Measurements from ENCODE around the gene SLC9A9.
A peak's percentile ranks its signal among the peaks of the same experiment; 100 is the strongest.

SLC9A9 gene

DNA sequence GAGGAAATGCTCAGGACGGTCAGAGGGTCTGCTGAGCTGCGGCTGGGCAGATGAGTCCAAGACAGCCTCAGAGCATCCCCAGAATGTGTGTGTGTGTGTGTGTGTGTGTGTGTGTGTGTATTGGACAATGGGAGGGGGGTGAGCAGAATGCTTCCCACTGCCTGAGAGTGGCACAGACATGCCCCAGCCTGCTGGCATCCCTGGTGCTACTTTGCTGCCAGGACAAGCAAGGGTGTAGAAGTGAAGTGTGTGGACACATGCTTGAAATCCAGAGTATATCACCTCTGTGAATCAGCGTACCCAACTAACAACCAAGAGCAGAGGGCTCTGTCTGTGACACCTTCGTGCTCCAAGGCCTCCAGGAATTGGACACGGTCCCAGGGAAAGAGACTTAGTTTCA is 76.3 kb downstream of the SLC9A9 start:
- Histone ChIP-seq H3K9ac (no peak overlapping the region), H3K4me1 (peaks cover 7 to 35% (median 24%) of the 10 kb centered on the region in 10 experiments), H4K20me1 (peaks cover 0 to 28% (median 0%) of the 10 kb centered on the region in 11 experiments; a peak in 3 of 22 replicates), H3K4me2 (no peak overlapping the region), H3K4me3 (no peak overlapping the region), H3K27ac (no peak overlapping the region), H3K27me3 (no peaks in the 10 kb centered on the region), H3K36me3 (peaks cover 0 to 27% (median 0%) of the 10 kb centered on the region in 11 experiments; a peak in 4 of 22 replicates), H3K9me3 (replicated peaks in 1 of 11) (no peaks in the 10 kb centered on the region)
- no peak for TF ChIP-seq Cebpa-rat (IDR thresholded peaks at IDR 0.05)

DNA sequence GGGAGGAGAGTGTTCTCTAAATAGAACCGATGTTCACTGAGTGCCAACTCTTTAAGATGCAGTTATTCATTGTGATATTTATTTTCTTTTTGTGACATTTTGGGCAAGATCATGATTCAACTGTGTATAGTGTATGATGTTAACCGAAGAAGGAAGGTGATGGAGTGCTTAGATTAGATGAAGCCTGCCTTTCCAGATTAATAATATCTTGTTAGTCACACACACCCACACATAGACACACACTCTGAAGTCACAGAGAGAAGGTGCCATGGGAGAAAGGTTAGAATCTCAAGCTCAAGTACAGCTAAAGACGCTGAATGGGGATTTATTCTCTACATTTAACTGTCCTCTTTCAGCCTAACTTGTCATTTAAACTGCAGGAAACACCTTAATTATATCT is 77.0 kb downstream of the SLC9A9 start:
- no peaks in the 10 kb centered on the region for H3K27me3 ChIP-seq
- H3K36me3 ChIP-seq = peaks cover 0 to 32% (median 0%) of the 10 kb centered on the region in 11 experiments; a peak in 5 of 22 replicates
- H3K27ac ChIP-seq = no peak overlapping the region
- H4K20me1 ChIP-seq = peaks cover 0 to 28% (median 0%) of the 10 kb centered on the region in 11 experiments; a peak in 3 of 22 replicates
- H3K9ac ChIP-seq = no peak overlapping the region
- TF ChIP-seq Cebpa-rat (IDR thresholded peaks at IDR 0.05) = no peak
- no peak overlapping the region for H3K4me3 ChIP-seq
- peak overlapping the region in 3 of 11 experiments; percentile 65 to 69 (median 68); a peak in 2 of 22 replicates for H3K4me2 ChIP-seq
- H3K4me1 ChIP-seq = peaks cover 7 to 35% (median 24%) of the 10 kb centered on the region in 10 experiments; a peak in 19 of 20 replicates
- no peaks in the 10 kb centered on the region for H3K9me3 ChIP-seq (replicated peaks in 1 of 11)

DNA sequence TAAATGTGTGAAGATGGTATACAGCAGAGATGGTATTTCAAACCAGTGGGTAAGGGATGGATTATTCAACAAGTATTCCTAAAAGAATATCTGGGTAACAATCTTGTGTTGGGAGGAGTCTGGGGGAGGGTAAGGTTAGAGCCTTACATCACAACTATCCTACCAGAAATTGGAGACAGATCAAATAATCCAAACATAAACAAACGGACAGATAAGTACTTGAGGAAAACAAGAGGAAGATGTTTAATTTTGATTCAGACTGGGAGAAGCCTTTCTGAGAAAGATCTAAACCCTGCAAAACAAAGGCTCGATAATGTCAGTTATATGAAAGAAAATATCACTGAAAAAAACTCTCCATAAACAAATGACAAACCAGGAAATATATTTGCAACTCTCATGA is 77.9 kb downstream of the SLC9A9 start:
- Histone ChIP-seq H4K20me1 (peaks cover 0 to 36% (median 0%) of the 10 kb centered on the region in 11 experiments; a peak in 3 of 22 replicates), H3K9ac (no peak overlapping the region), H3K4me3 (no peak overlapping the region), H3K27me3 (no peaks in the 10 kb centered on the region), H3K9me3 (replicated peaks in 1 of 11) (no peaks in the 10 kb centered on the region), H3K36me3 (peaks cover 0 to 40% (median 0%) of the 10 kb centered on the region in 11 experiments; a peak in 5 of 22 replicates), H3K27ac (no peak overlapping the region), H3K4me2 (peak overlapping the region in 5 of 11 experiments; percentile 55 to 71 (median 68); a peak in 7 of 22 replicates), H3K4me1 (peaks cover 5 to 30% (median 19%) of the 10 kb centered on the region in 10 experiments; a peak in 17 of 20 replicates)
- TF ChIP-seq Cebpa-rat (IDR thresholded peaks at IDR 0.05) = no peak

DNA sequence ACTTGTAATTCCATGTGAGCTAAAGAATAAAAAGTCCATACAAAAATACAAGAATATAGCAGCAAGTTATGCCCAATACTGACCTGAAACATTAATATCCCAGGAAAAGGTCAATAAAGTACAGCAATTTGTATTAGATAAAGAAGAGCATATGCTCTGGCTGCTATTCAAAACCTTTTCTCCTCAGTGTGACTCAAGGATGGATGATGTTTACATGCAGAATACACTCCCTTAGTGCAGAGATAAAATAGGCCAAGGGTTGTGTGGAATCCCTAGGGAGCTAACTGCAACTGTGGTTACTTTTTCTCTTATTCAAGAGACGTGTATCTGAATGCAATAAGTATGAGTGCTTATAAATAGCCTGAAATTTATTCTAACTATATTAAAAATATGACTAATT is 78.7 kb downstream of the SLC9A9 start:
- no peak for TF ChIP-seq Cebpa-rat (IDR thresholded peaks at IDR 0.05)
- no peak overlapping the region for H3K4me3 ChIP-seq
- H3K4me2 ChIP-seq = peak overlapping the region in 9 of 11 experiments; percentile 13 to 71 (median 55); a peak in 14 of 22 replicates
- H4K20me1 ChIP-seq = peaks cover 0 to 36% (median 0%) of the 10 kb centered on the region in 11 experiments; a peak in 4 of 22 replicates
- no peaks in the 10 kb centered on the region for H3K9me3 ChIP-seq (replicated peaks in 1 of 11)
- peak overlapping the region in 1 of 11 experiments; percentile 35; a peak in 3 of 22 replicates for H3K9ac ChIP-seq
- peak overlapping the region in 2 of 11 experiments; percentile 7 to 10; a peak in 1 of 22 replicates for H3K27ac ChIP-seq
- no peaks in the 10 kb centered on the region for H3K27me3 ChIP-seq
- H3K36me3 ChIP-seq = peaks cover 0 to 36% (median 0%) of the 10 kb centered on the region in 11 experiments; a peak in 5 of 22 replicates
- H3K4me1 ChIP-seq = peaks cover 5 to 30% (median 19%) of the 10 kb centered on the region in 10 experiments; a peak in 17 of 20 replicates

DNA sequence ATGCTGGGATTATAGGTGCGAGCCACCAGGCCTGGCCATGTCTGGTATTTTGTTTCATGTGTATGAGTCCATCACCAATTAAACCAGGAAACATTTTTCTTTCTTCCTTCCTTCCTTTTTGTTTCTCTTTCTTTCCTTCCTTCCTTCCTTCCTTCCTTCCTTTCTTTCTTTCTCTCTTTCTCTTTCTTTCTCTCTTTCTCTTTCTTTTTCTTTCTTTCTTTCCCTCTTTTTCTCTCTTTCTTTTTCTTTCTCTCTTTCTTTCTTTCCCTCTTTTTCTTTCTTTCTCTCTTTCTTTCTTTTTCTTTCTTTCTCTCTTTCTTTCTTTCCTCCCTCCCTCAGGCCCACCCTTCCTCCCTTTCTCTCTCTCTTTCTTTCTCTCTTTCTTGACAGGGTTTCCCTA is 83.4 kb downstream of the SLC9A9 start:
- no peak overlapping the region for H3K9ac ChIP-seq
- peaks cover 0 to 17% (median 0%) of the 10 kb centered on the region in 11 experiments; a peak in 2 of 22 replicates for H3K9me3 ChIP-seq (replicated peaks in 1 of 11)
- H3K4me1 ChIP-seq = peaks cover 5 to 15% (median 12%) of the 10 kb centered on the region in 10 experiments; a peak in 16 of 20 replicates
- peaks cover 0 to 22% (median 0%) of the 10 kb centered on the region in 11 experiments; a peak in 5 of 22 replicates for H3K36me3 ChIP-seq
- TF ChIP-seq Cebpa-rat (IDR thresholded peaks at IDR 0.05) = no peak
- H3K27me3 ChIP-seq = no peaks in the 10 kb centered on the region
- H4K20me1 ChIP-seq = peaks cover 0 to 34% (median 0%) of the 10 kb centered on the region in 11 experiments; a peak in 5 of 22 replicates
- H3K4me3 ChIP-seq = no peak overlapping the region
- H3K27ac ChIP-seq = no peak overlapping the region
- H3K4me2 ChIP-seq = no peak overlapping the region

DNA sequence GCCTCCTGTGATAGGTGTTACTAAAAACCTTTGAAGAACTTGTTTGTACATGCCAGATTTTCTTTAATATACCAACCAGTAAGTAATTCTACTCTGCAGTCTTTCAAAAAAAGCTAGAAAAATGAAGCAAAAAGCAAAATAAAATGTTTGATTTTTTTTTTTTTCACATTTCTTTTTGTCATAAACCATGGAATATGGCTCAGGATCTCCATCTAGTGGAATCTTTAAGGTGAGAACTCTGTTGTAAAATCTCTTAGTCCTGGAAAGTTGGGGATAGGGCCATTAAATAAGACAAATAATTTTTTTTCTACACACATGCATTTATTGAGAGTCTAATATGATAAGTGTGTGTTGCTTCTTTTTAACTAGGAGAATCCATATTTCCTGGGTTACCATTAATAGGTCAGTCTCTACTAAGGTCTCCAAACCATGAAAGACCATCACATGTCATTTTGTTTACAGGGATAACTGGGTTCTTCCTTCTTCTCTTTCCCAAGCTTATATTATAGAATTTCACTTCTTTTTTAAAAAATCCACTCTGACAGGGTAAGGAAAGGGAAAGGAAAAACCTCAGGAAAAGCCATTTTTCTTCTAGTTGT is 84.6 kb downstream of the SLC9A9 start:
- Histone ChIP-seq H3K9me3 (replicated peaks in 1 of 11) (peaks cover 0 to 17% (median 0%) of the 10 kb centered on the region in 11 experiments; a peak in 2 of 22 replicates), H3K4me1 (peaks cover 0 to 3% (median under 1%) of the 10 kb centered on the region in 10 experiments; a peak in 5 of 20 replicates), H3K9ac (no peak overlapping the region), H4K20me1 (peaks cover 0 to 35% (median 0%) of the 10 kb centered on the region in 11 experiments; a peak in 5 of 22 replicates), H3K27ac (no peak overlapping the region), H3K4me3 (no peak overlapping the region), H3K36me3 (peaks cover 0 to 29% (median 0%) of the 10 kb centered on the region in 11 experiments; a peak in 5 of 22 replicates), H3K4me2 (no peak overlapping the region), H3K27me3 (no peaks in the 10 kb centered on the region)
- TF ChIP-seq Cebpa-rat (IDR thresholded peaks at IDR 0.05) = no peak

DNA sequence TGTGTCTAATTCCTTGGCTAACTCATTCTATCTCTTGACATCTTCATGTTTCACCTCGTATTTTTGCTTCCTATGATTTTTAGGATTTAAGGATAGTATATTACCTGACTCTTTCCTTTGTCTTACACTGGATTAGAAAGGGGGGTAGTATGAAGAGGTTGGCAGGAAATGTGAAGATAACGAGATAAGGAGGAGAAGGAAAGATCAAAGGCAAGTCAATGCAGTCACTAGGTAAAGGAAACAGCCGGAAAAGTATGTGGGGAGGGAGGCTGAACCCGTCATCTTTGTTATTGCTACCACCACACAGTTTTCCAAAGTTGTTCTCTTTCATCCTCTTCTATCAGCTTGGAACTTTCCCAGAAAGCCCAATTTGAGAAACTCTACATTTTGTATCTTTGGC is 90.6 kb downstream of the SLC9A9 start:
- no peak for TF ChIP-seq Cebpa-rat (IDR thresholded peaks at IDR 0.05)
- peaks cover 0 to 68% (median 0%) of the 10 kb centered on the region in 11 experiments; a peak in 5 of 22 replicates for H4K20me1 ChIP-seq
- no peak overlapping the region for H3K27ac ChIP-seq
- H3K4me1 ChIP-seq = no peaks in the 10 kb centered on the region; a peak in 1 of 20 replicates
- H3K27me3 ChIP-seq = no peaks in the 10 kb centered on the region
- H3K4me2 ChIP-seq = no peak overlapping the region
- H3K36me3 ChIP-seq = peaks cover 0 to 20% (median 0%) of the 10 kb centered on the region in 11 experiments; a peak in 5 of 22 replicates
- H3K9me3 ChIP-seq (replicated peaks in 1 of 11) = peaks cover 0 to 14% (median 0%) of the 10 kb centered on the region in 11 experiments; a peak in 2 of 22 replicates
- H3K9ac ChIP-seq = no peak overlapping the region
- H3K4me3 ChIP-seq = no peak overlapping the region

DNA sequence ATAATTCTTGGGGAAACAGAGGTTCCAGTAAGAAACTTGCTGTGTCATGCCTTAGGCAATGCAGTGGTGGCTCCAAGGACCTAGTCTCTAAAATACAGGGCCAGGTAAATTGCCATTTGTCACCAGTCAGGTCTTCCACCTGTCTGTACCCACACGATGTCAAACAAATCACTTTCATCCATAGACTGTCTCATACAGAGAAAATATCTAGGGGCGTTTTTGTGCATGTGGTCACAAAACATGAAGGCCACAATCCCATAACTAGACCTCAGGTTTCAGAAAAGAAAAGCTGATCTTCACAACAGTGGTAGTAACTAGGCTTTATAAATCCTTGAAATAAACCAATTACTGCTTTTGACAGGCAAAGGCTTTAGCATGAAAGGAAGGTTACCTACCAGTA is 92.3 kb downstream of the SLC9A9 start:
- Histone ChIP-seq H3K27ac (no peak overlapping the region), H3K4me2 (no peak overlapping the region)

DNA sequence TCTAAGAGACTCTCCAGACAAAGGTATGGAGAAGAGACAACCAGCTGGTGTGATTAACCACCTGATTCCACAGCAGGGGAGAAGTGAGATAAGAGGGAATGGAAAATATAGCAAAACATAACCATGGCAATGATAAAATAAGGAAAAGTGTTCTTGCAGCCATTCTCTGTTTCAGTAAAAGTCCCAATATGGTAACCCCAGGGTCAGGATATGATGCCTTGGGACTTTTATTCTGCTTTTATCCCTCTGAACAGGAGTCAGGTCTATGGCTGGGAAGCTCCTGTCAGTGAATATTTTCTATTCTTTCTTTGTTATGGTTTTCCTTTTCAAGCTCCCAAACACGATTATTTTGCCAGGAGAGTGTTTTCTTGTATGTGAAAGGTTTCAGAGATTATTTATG is 94.2 kb downstream of the SLC9A9 start:
- Histone ChIP-seq H4K20me1 (peaks cover 0 to 70% (median 0%) of the 10 kb centered on the region in 11 experiments; a peak in 5 of 22 replicates), H3K27ac (no peak overlapping the region), H3K4me2 (no peak overlapping the region), H3K36me3 (peaks cover 0 to 32% (median 0%) of the 10 kb centered on the region in 11 experiments; a peak in 3 of 22 replicates), H3K9ac (no peak overlapping the region), H3K4me3 (no peak overlapping the region), H3K9me3 (replicated peaks in 1 of 11) (no peaks in the 10 kb centered on the region), H3K4me1 (peaks cover 0 to 17% (median 9%) of the 10 kb centered on the region in 10 experiments; a peak in 15 of 20 replicates), H3K27me3 (no peaks in the 10 kb centered on the region)
- no peak for TF ChIP-seq Cebpa-rat (IDR thresholded peaks at IDR 0.05)

More for the DNA sequence above, 92.3 kb downstream of the SLC9A9 start:
- no peak overlapping the region for H3K9ac ChIP-seq
- H3K36me3 ChIP-seq = peaks cover 0 to 22% (median 0%) of the 10 kb centered on the region in 11 experiments; a peak in 2 of 22 replicates
- H4K20me1 ChIP-seq = peaks cover 0 to 76% (median 0%) of the 10 kb centered on the region in 11 experiments; a peak in 5 of 22 replicates
- TF ChIP-seq Cebpa-rat (IDR thresholded peaks at IDR 0.05) = no peak
- H3K27me3 ChIP-seq = no peaks in the 10 kb centered on the region
- H3K9me3 ChIP-seq (replicated peaks in 1 of 11) = 0 out of 22 replicates have a peak, but pooled peaks cover 0 to 2% (median 0%) of the 10 kb centered on the region in 11 experiments
- H3K4me3 ChIP-seq = no peak overlapping the region
- H3K4me1 ChIP-seq = peaks cover 0 to 15% (median 9%) of the 10 kb centered on the region in 10 experiments; a peak in 15 of 20 replicates

Data from BLaER1 treated with 17β-estradiol and CSF1 and Interleukin-3, amounts not matched to agents 10 nM and 100 nM (cell line).